ENCODE measurements around the gene STK4.
"Not testable (repeated sequence)": the region's sequence is repeated elsewhere in the genome, so short reads cannot be mapped to it uniquely, and the experiment has no call there.

Gene STK4

GRCh38 chr20:45053430-45054351, 87.4 kb downstream of the STK4 start:
- no peak for DNase-seq (ENCODE audit: low read depth, low spot score)

- no peak for DNase-seq (ENCODE audit: low read depth, low spot score)
Observed at GRCh38 chr20:45055056-45055455, 88.7 kb downstream of the STK4 start.

- DNase-seq (ENCODE audit: low read depth, low spot score) = no peak
Observed at GRCh38 chr20:45056473-45057173, 90.3 kb downstream of the STK4 start.

GRCh38 chr20:45058168-45058850, 92.0 kb downstream of the STK4 start:
- DNase-seq (ENCODE audit: low read depth, low spot score) = no peak

- DNase-seq (ENCODE audit: low read depth, low spot score) = no peak
Observed at GRCh38 chr20:45059022-45059728, 92.9 kb downstream of the STK4 start.

DNA sequence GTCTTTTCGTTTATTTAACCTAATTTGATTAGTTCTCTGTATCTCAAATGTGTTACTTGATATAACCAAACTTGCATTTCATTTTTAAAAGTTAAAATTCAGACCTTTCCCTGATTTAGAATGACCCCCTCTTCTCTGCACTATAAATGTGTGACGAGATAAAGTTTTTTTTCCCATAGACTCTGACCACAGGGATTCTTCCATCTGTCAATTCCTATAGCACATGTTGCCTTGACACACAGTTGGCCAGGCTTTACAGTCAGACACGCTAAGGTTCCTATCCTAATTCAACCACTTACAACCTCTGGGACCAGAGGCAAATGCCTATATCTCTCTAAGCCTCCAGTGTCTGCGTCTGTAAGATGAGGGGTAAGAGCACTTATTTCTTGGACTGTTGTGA, 94.0 kb downstream of the STK4 start:
- no peak for DNase-seq (ENCODE audit: low read depth, low spot score)

GRCh38 chr20:45061244-45061643, 94.9 kb downstream of the STK4 start:
- DNase-seq (ENCODE audit: low read depth, low spot score) = no peak

DNA sequence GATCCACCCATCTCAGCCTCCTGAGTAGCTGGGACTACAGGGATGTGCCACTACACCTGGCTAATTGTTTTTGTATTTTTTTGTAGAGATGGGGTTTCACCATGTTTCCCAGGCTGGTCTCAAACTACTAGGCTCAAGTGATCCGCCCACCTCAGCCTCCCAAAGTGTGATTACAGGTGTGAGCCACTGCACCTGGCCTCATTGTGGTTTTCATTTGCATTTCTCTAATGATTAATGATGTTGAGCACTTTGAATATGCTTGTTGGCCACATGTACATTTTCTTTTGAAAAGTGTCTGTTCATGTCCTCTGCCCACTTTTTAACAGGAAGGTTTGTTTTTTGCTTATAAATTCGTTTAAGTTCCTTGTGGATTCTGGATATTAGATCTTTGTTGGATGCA, 96.8 kb downstream of the STK4 start:
- not testable (repeated sequence) for DNase-seq (ENCODE audit: low read depth, low spot score)

- DNase-seq (ENCODE audit: low read depth, low spot score) = no peak
Observed at GRCh38 chr20:45064812-45065211, 98.5 kb downstream of the STK4 start.

GRCh38 chr20:45066372-45066771, 100.1 kb downstream of the STK4 start:
- DNase-seq (ENCODE audit: low read depth, low spot score) = no peak

GRCh38 chr20:45067087-45067486, 100.8 kb downstream of the STK4 start:
- no peak for DNase-seq (ENCODE audit: low read depth, low spot score)

GRCh38 chr20:45067558-45067957, 101.2 kb downstream of the STK4 start:
- DNase-seq (ENCODE audit: low read depth, low spot score) = no peak

- DNase-seq (ENCODE audit: low read depth, low spot score) = no peak
Observed at GRCh38 chr20:45069261-45069660, 102.9 kb downstream of the STK4 start.

DNA sequence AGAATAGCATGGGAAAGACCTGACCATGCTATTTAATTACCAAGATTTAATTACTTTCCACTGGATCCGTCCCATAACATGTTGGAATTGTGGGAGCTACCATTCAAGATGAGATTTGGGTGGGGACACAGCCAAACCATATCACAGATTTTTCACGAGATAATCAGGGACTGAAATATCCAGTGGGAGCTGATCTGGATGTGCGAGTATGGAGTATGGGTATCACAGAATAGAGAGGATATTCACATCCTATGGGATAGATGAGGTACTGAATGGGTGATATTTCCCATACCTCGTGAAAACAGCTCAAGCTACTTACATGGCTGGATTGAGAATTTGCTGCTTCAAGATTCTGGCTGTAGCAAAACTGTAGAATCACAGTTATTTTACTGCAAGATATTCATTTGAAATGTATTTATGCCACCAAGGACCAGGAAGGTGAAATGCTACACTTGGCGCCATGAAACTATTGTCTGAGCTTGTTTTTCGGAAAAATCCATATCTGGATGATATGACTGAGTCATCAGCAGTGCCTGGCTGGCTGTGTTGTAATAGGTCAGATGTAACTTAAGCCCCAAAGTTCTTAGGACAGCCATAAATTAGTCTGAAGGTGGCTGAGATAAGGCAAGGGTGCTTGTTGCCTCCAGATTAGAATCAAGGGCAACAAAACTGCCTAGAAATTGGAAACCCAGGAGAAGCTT, 104.8 kb downstream of the STK4 start:
- DNase-seq (ENCODE audit: low read depth, low spot score) = no peak

GRCh38 chr20:45072066-45072465, 105.8 kb downstream of the STK4 start:
- DNase-seq (ENCODE audit: low read depth, low spot score) = no peak

DNA sequence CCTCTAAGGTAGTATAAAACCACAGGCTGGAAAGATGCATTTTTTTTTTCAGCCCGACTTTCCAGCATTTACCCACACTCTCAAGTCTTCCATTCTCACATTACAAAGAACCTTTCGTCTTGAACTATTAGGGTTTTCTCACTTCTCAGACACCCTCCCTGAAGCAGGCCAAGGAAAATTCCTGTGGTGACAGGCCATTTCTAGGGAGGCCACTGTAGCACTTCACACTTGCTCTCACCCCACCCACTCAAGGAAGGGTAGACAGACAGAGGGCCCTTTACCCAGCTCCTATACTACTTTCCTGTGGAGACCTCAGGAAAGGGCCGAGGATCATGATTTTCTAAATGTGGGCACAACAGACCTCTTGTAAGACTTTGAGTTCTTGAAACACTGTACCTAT, 106.9 kb downstream of the STK4 start:
- DNase-seq (ENCODE audit: low read depth, low spot score) = no peak

- DNase-seq (ENCODE audit: low read depth, low spot score) = no peak
Observed at GRCh38 chr20:45077559-45077958, 111.2 kb downstream of the STK4 start.

- DNase-seq (ENCODE audit: low read depth, low spot score) = no peak
Observed at GRCh38 chr20:45080867-45081624, 114.7 kb downstream of the STK4 start.

- DNase-seq (ENCODE audit: low read depth, low spot score) = no peak
Observed at GRCh38 chr20:45082468-45082867, 116.2 kb downstream of the STK4 start.

DNA sequence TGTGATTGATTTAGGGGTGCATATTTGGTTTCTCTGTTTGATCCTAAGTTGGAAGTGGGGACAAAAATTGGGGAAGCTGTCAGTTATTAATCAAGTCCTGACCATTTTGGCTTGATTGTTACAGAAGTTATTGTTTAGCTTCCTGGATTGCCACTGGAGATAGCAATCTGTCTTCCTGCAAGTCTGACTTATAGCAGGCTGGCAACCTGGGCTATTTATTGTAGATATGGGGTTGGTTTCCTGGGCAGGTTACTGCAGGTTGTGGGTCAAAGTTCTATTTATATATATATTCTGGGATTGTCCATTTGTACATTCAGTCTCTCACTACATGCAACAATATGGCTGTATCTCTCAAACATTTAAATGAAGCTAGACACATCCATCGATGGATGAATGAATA, 116.8 kb downstream of the STK4 start:
- no peak for DNase-seq (ENCODE audit: low read depth, low spot score)

Measured in activated naive CD8-positive, alpha-beta T cell treated with anti-CD3 and anti-CD28 coated beads, Interleukin-2, amount 50 U/mL, for 16 hours (primary cell).